Measurements from ENCODE around the gene TNS3. TPM values are rescaled to one million over a fixed set of nuclear protein-coding genes. Genes with fewer than 3 reads are reported as not detected.

TNS3 gene
- total RNA-seq, 5 donors from 2014 or later (not counting 1 experiment from before 2014, with no cell fraction given): 0.58 to 3.7 (median 2.0) TPM

DNA sequence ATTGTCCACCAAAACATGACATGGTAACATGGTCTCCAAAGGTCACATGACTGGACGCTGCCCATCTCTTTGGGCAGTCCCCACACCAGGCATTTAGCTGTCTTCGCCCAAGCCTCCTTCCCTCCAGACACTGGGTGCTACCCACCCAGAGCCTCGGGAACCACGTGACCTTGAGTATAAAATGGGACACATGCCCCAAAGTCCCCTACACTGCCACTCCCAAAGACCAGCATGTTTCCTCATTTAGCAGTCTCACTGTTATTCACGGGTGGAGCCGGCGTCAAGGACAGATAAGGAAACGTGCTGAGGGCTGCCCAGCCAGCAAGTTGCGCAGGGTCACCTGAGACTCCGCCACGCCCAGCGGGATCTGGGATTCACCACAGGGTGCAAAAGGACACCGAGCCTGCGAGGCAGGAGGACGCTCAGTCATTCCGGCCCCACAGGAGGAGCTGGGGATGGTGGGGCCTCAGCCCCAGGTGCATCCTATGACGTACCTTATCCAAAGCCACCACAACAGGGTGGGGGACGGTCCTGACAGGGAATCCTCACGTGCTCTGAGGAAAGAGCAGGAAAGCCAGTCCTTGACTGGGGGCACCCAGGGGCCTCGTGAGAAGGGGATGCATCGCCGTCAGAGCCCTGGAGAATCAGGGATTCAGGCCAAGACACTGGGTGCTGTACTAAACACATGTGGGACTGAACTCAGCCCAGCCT lies 226.9 kb downstream of the TNS3 start:
- DNase-seq (no peak), ATAC-seq (replicated peaks in 1 of 4) (no peak)
- Histone ChIP-seq H3K9me3 (no peaks in the 10 kb centered on the region), H3K4me1 (ENCODE audit: control insufficient read depth in 1 of 2, extremely low read depth in 1 of 2, insufficient read depth in 2 of 2, low read length in 2 of 2) (no peaks in the 10 kb centered on the region), H3K4me3 (ENCODE audit: control insufficient read depth in 1 of 2, extremely low read depth in 1 of 2, low read length in 1 of 2) (no peak overlapping the region), H3K27ac (ENCODE audit: low read length) (no peak overlapping the region), H3K27me3 (replicated peaks in 1 of 2; ENCODE audit: control insufficient read depth in 2 of 2, extremely low read depth in 1 of 2, insufficient read depth in 2 of 2, low read length in 1 of 2) (no peaks in the 10 kb centered on the region), H3K36me3 (ENCODE audit: control insufficient read depth in 2 of 2, extremely low read depth in 1 of 2, insufficient read depth in 1 of 2, low read length in 1 of 2) (no peaks in the 10 kb centered on the region)
- no peaks in the 10 kb centered on the region for H3K9me3 Mint-ChIP-seq
- CTCF ChIA-PET: no interaction called here
- no peaks in the 10 kb centered on the region for H3K36me3 Mint-ChIP-seq
- H3K27me3 Mint-ChIP-seq: no peaks in the 10 kb centered on the region
- H3K4me3 Mint-ChIP-seq: no peak overlapping the region
- no peaks in the 10 kb centered on the region for H3K4me1 Mint-ChIP-seq
- H3K27ac Mint-ChIP-seq: no peak overlapping the region
- POLR2A ChIA-PET: interaction anchor here in 1 of 2 donors (0.7 kb wide), 1 partner anchor 460 kb away, joined by 4 read pairs; no protein-coding TSS in a partner anchor
- WGBS (ENCODE audit: insufficient coverage): 81% methylated on average over 19 of the region's 22 CpGs

DNA sequence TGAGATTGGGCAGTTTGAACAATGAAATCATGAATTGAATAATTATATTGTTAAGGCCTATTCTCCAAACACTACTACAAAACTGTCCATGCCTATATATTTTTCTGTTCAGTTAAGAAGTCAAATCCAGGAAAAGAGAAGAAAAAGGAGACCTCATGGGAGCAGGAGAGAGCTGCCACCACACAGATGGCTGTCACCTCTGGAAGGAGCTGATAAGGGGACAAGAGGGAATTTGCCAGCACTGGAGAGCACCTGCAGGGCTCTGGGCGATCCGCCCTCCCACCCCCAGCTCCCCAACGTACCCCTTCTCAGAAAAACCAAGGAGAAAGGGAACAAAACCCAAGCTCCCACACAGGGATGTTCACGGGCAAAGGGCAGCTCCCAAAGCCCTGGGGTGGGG lies 227.8 kb downstream of the TNS3 start:
- POLR2A ChIA-PET: no interaction called here
- Histone ChIP-seq H3K4me3 (ENCODE audit: control insufficient read depth in 1 of 2, extremely low read depth in 1 of 2, low read length in 1 of 2) (no peak overlapping the region), H3K27me3 (replicated peaks in 1 of 2; ENCODE audit: control insufficient read depth in 2 of 2, extremely low read depth in 1 of 2, insufficient read depth in 2 of 2, low read length in 1 of 2) (no peaks in the 10 kb centered on the region), H3K4me1 (ENCODE audit: control insufficient read depth in 1 of 2, extremely low read depth in 1 of 2, insufficient read depth in 2 of 2, low read length in 2 of 2) (no peaks in the 10 kb centered on the region), H3K9me3 (no peaks in the 10 kb centered on the region), H3K27ac (ENCODE audit: low read length) (no peak overlapping the region), H3K36me3 (ENCODE audit: control insufficient read depth in 2 of 2, extremely low read depth in 1 of 2, insufficient read depth in 1 of 2, low read length in 1 of 2) (no peaks in the 10 kb centered on the region)
- DNase-seq (no peak), ATAC-seq (replicated peaks in 1 of 4) (no peak)
- WGBS (ENCODE audit: insufficient coverage): no CpG with 5 or more reads among the region's 4 CpGs
- CTCF ChIA-PET: no interaction called here
- Mint-ChIP-seq H3K4me1 (no peaks in the 10 kb centered on the region), H3K27me3 (no peaks in the 10 kb centered on the region), H3K27ac (no peak overlapping the region), H3K36me3 (no peaks in the 10 kb centered on the region), H3K4me3 (no peak overlapping the region), H3K9me3 (no peaks in the 10 kb centered on the region)

DNA sequence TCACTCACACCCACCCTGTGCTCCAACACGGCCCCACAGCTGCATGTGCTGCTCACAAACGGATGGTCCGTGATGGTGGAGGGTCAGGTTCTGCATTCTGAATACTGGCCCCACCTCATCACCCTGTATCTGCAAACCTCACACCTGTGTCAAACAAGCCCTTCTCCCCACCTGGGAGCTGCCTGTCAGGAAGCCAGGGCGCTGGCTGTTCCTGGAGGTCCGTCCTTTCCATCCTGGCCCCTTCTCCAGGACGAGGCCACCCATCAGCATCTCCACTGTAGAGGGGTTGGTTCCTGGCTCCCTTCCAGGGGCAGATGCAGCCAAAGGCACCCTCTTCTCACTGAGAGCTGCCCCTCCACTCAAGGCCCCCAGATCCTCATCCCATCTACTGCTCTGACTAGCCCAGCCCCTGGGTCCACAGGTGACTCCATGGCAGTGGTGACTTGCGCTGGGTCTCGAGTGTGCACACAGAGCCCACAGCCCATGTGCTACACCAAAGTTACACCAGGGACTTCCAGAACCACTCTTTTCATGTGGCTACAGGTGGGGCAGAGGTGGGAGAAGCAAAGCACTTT lies 229.4 kb downstream of the TNS3 start:
- no peak for ATAC-seq (replicated peaks in 1 of 4)
- Histone ChIP-seq H3K27me3 (replicated peaks in 1 of 2; ENCODE audit: control insufficient read depth in 2 of 2, extremely low read depth in 1 of 2, insufficient read depth in 2 of 2, low read length in 1 of 2) (no peaks in the 10 kb centered on the region), H3K4me3 (ENCODE audit: control insufficient read depth in 1 of 2, extremely low read depth in 1 of 2, low read length in 1 of 2) (no peak overlapping the region), H3K9me3 (no peaks in the 10 kb centered on the region), H3K27ac (ENCODE audit: low read length) (no peak overlapping the region), H3K4me1 (ENCODE audit: control insufficient read depth in 1 of 2, extremely low read depth in 1 of 2, insufficient read depth in 2 of 2, low read length in 2 of 2) (no peaks in the 10 kb centered on the region), H3K36me3 (ENCODE audit: control insufficient read depth in 2 of 2, extremely low read depth in 1 of 2, insufficient read depth in 1 of 2, low read length in 1 of 2) (no peaks in the 10 kb centered on the region)
- Mint-ChIP-seq H3K36me3 (no peaks in the 10 kb centered on the region), H3K4me3 (no peak overlapping the region), H3K27me3 (no peaks in the 10 kb centered on the region), H3K27ac (no peak overlapping the region), H3K9me3 (no peaks in the 10 kb centered on the region), H3K4me1 (no peaks in the 10 kb centered on the region)
- WGBS (ENCODE audit: insufficient coverage): 83% methylated on average over 1 of the region's 8 CpGs
- ChIA-PET CTCF (no interaction called here), POLR2A (no interaction called here)
- DNase-seq: no peak

DNA sequence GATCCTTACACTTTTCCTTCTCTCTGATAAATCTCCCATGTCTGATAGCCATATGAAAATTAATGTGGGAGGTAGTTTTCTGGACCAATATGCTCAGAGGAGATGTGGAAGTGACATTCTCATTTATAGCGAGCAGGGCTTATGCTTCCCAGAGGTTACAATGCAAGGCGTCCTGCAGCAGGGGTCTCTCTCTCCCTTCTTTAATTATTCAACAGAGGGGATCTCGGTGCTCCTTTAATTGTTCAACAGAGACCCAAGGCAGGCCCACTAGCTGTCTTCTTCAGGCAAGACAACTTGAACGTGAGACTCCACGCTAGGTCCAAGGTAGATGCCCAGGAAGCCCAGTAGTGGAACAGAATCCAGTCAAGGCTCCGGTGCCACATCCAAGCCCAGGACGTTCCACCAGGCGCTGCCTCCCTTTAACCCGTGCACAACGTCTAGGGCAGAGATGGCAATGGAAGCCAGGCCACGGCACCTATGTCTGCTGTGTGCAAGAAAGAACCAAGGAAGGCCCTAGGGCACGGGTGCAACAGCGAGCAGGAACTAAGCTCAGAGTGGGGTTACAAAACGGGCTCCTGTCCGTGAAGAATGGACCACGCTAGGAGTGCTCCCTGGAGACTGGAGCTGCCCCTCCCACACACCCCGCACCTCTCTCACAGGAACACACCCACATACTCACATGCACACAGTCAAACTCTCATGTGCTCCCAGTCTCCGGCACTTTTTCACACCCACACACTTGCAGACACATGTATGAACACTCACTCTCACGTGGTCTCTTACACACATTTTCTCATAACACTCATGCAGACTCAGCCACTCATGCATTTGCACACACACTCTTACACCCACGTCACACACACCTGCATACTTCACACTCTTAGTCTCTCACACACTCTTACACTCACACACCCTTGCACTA lies 230.4 kb downstream of the TNS3 start:
- Mint-ChIP-seq H3K27me3 (no peaks in the 10 kb centered on the region), H3K9me3 (no peaks in the 10 kb centered on the region), H3K36me3 (no peaks in the 10 kb centered on the region), H3K4me1 (no peaks in the 10 kb centered on the region), H3K27ac (no peak overlapping the region), H3K4me3 (no peak overlapping the region)
- H3K4me3 ChIP-seq (ENCODE audit: control insufficient read depth in 1 of 2, extremely low read depth in 1 of 2, low read length in 1 of 2): no peak overlapping the region
- no peaks in the 10 kb centered on the region for H3K36me3 ChIP-seq (ENCODE audit: control insufficient read depth in 2 of 2, extremely low read depth in 1 of 2, insufficient read depth in 1 of 2, low read length in 1 of 2)
- ChIA-PET POLR2A (no interaction called here), CTCF (no interaction called here)
- ATAC-seq (replicated peaks in 1 of 4) (no peak), DNase-seq (no peak)
- H3K27me3 ChIP-seq (replicated peaks in 1 of 2; ENCODE audit: control insufficient read depth in 2 of 2, extremely low read depth in 1 of 2, insufficient read depth in 2 of 2, low read length in 1 of 2): no peaks in the 10 kb centered on the region
- 82% methylated on average over 19 of the region's 20 CpGs for WGBS (ENCODE audit: insufficient coverage)
- no peak overlapping the region for H3K27ac ChIP-seq (ENCODE audit: low read length)
- no peaks in the 10 kb centered on the region for H3K9me3 ChIP-seq
- no peaks in the 10 kb centered on the region for H3K4me1 ChIP-seq (ENCODE audit: control insufficient read depth in 1 of 2, extremely low read depth in 1 of 2, insufficient read depth in 2 of 2, low read length in 2 of 2)

DNA sequence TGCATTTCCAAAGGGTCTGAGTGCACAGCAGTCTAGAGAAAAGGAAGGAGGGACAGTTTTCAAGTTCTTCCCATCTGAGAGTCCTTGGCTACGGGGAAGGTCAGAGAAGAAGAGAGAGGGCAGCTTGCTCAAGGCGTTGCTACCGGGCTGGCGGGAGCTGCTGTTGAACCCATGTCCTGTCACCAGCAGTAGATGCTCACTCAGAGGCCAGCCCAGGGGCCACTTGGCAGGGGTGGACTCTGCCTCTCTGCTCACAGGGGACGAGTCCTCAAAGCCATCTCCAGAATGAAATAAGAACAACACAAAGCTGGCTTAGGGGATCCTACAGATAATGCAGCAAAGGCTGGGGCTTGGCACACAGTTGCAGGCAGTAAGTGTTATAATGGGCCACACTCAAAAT lies 231.5 kb downstream of the TNS3 start:
- no peak overlapping the region for H3K27ac Mint-ChIP-seq
- H3K36me3 Mint-ChIP-seq: no peaks in the 10 kb centered on the region
- ATAC-seq (replicated peaks in 1 of 4) (no peak), DNase-seq (no peak)
- Histone ChIP-seq H3K27ac (ENCODE audit: low read length) (no peak overlapping the region), H3K4me1 (ENCODE audit: control insufficient read depth in 1 of 2, extremely low read depth in 1 of 2, insufficient read depth in 2 of 2, low read length in 2 of 2) (no peaks in the 10 kb centered on the region), H3K27me3 (replicated peaks in 1 of 2; ENCODE audit: control insufficient read depth in 2 of 2, extremely low read depth in 1 of 2, insufficient read depth in 2 of 2, low read length in 1 of 2) (peaks cover 0 to 3% of the 10 kb centered on the region in 2 experiments), H3K9me3 (no peaks in the 10 kb centered on the region), H3K36me3 (ENCODE audit: control insufficient read depth in 2 of 2, extremely low read depth in 1 of 2, insufficient read depth in 1 of 2, low read length in 1 of 2) (no peaks in the 10 kb centered on the region), H3K4me3 (ENCODE audit: control insufficient read depth in 1 of 2, extremely low read depth in 1 of 2, low read length in 1 of 2) (no peak overlapping the region)
- no peaks in the 10 kb centered on the region for H3K27me3 Mint-ChIP-seq
- no peak overlapping the region for H3K4me3 Mint-ChIP-seq
- H3K4me1 Mint-ChIP-seq: no peaks in the 10 kb centered on the region
- WGBS (ENCODE audit: insufficient coverage): 75% methylated on average over 5 of the region's 5 CpGs
- ChIA-PET CTCF (no interaction called here), POLR2A (no interaction called here)
- no peaks in the 10 kb centered on the region for H3K9me3 Mint-ChIP-seq

- no peak for DNase-seq
- Mint-ChIP-seq H3K9me3 (no peaks in the 10 kb centered on the region), H3K27ac (no peak overlapping the region), H3K4me1 (no peaks in the 10 kb centered on the region), H3K36me3 (no peaks in the 10 kb centered on the region), H3K4me3 (no peak overlapping the region), H3K27me3 (no peaks in the 10 kb centered on the region)
- Histone ChIP-seq H3K9me3 (no peaks in the 10 kb centered on the region), H3K36me3 (ENCODE audit: control insufficient read depth in 2 of 2, extremely low read depth in 1 of 2, insufficient read depth in 1 of 2, low read length in 1 of 2) (no peaks in the 10 kb centered on the region), H3K27me3 (replicated peaks in 1 of 2; ENCODE audit: control insufficient read depth in 2 of 2, extremely low read depth in 1 of 2, insufficient read depth in 2 of 2, low read length in 1 of 2) (peaks cover 0 to 6% of the 10 kb centered on the region in 2 experiments), H3K27ac (ENCODE audit: low read length) (no peak overlapping the region), H3K4me1 (ENCODE audit: control insufficient read depth in 1 of 2, extremely low read depth in 1 of 2, insufficient read depth in 2 of 2, low read length in 2 of 2) (no peaks in the 10 kb centered on the region), H3K4me3 (ENCODE audit: control insufficient read depth in 1 of 2, extremely low read depth in 1 of 2, low read length in 1 of 2) (no peak overlapping the region)
- ChIA-PET CTCF (no interaction called here), POLR2A (no interaction called here)
- no peak for ATAC-seq (replicated peaks in 1 of 4)
- WGBS (ENCODE audit: insufficient coverage): 83% methylated on average over 7 of the region's 7 CpGs
Observed at GRCh38 chr7:47349401-47349800, 232.5 kb downstream of the TNS3 start.
